IMR-90 (cell line): Measurements from ENCODE around the gene MCF2L. TPM values are rescaled to one million over a fixed set of nuclear protein-coding genes. Genes with fewer than 3 reads are reported as not detected.

ENCODE experiments used
- ATAC-seq: fragments of 200-7000 bp; cut with Tn5 transposase; 2 replicates; pipeline ENCODE4 v1.9.1; 2020; ENCODE audit warnings: low read depth, mild to moderate bottlenecking, moderate library complexity
- BruUV-seq: library from RNA; stranded (reverse); fragments of 400-500 nt; replicated peaks from 2 replicates; lab custom pipeline; 2021; lab: Mats Ljungman, UMichigan
- CTCF ChIA-PET: fragments of 300-600 bp; formaldehyde crosslinking; extraction: SDS; loops from one replicate; lab custom pipeline; 2021; ENCODE audit warnings: antibody characterized with exemption; lab: Yijun Ruan, JAX
- POLR2A ChIA-PET: fragments of 300-600 bp; sonication (Branson Sonifier 250); formaldehyde crosslinking; loops from one replicate; lab custom pipeline; 2022; ENCODE audit warnings: antibody characterized with exemption; ENCODE audit not compliant: unreplicated experiment; lab: Charles Lee
- DNase-seq: peaks from one replicate; pipeline ENCODE4 v3.0.0; 2013
- H2AFZ ChIP-seq: replicated peaks from 2 replicates; pipeline ENCODE3; 2013; ENCODE audit warnings: low read length, mild to moderate bottlenecking; ENCODE audit not compliant: poor library complexity
- H2AK5ac ChIP-seq: 2 replicates; pipeline ENCODE4 v1.6.1; 2013; ENCODE audit warnings: low read depth, low read length, inconsistent platforms
- H2AK9ac ChIP-seq: replicated peaks from 2 replicates; pipeline ENCODE3; 2013; ENCODE audit warnings: mild to moderate bottlenecking, low read depth, low read length, moderate library complexity; ENCODE audit not compliant: poor library complexity
- H2BK120ac ChIP-seq: 2 replicates; pipeline ENCODE4 v1.6.1; 2013; ENCODE audit warnings: low read depth, low read length, inconsistent platforms
- H2BK15ac ChIP-seq: 3 replicates; pipeline ENCODE4 v1.6.1; 2013; ENCODE audit warnings: low read depth, low read length, inconsistent platforms
- H2BK20ac ChIP-seq: 2 replicates; pipeline ENCODE4 v1.6.1; 2013; ENCODE audit warnings: low read depth, mild to moderate bottlenecking, inconsistent platforms, low read length, moderate library complexity
- H2BK5ac ChIP-seq: 2 replicates; pipeline ENCODE4 v1.6.1; 2013; ENCODE audit warnings: mild to moderate bottlenecking, low read depth, low read length, inconsistent platforms; ENCODE audit not compliant: poor library complexity, severe bottlenecking
- H3K14ac ChIP-seq: replicated peaks from 2 replicates; pipeline ENCODE4 v1.6.1; 2013; ENCODE audit warnings: low read depth, low read length, inconsistent platforms
- H3K18ac ChIP-seq: 2 replicates; pipeline ENCODE4 v1.6.1; 2013; ENCODE audit warnings: low read depth, low read length, control low read depth
- H3K23ac ChIP-seq: 2 replicates; pipeline ENCODE4 v1.6.1; 2013; ENCODE audit warnings: low read depth, low read length, inconsistent platforms
- H3K27ac ChIP-seq: 2 replicates; pipeline ENCODE4 v1.5.1; 2013; ENCODE audit warnings: mild to moderate bottlenecking, control low read depth, low read length; ENCODE audit not compliant: insufficient read depth
- H3K27me3 ChIP-seq: 2 replicates; pipeline ENCODE4 v1.6.1; 2013; ENCODE audit warnings: low read length; ENCODE audit not compliant: control insufficient read depth, insufficient read depth
- H3K36me3 ChIP-seq: 2 replicates; pipeline ENCODE4 v1.6.1; 2013; ENCODE audit warnings: low read length, mixed read lengths; ENCODE audit not compliant: control insufficient read depth, insufficient read depth
- H3K4ac ChIP-seq: 2 replicates; pipeline ENCODE4 v1.6.1; 2013; ENCODE audit warnings: low read depth, low read length, inconsistent platforms
- H3K4me1 ChIP-seq: 2 replicates; pipeline ENCODE4 v1.6.1; 2013; ENCODE audit warnings: low read length, mixed read lengths; ENCODE audit not compliant: control insufficient read depth, insufficient read depth
- H3K4me2 ChIP-seq: 2 replicates; pipeline ENCODE4 v1.6.1; 2013; ENCODE audit warnings: low read depth, mild to moderate bottlenecking, control low read depth, low read length, moderate library complexity
- H3K4me3 ChIP-seq: 2 replicates; pipeline ENCODE4 v1.5.1; 2013; ENCODE audit warnings: low read depth, mild to moderate bottlenecking, control low read depth, low read length, moderate library complexity; ENCODE audit not compliant: insufficient read depth
- H3K56ac ChIP-seq: 2 replicates; pipeline ENCODE4 v1.6.1; 2013; ENCODE audit warnings: low read length, inconsistent platforms; ENCODE audit not compliant: insufficient read depth; ENCODE audit errors: extremely low read depth
- H3K79me1 ChIP-seq, 2 experiments: 2 replicates each; pipeline ENCODE4 v1.6.1; 2013; ENCODE audit warnings: low read length in 2 of 2, inconsistent platforms in 1 of 2, low read depth in 1 of 2
- H3K9ac ChIP-seq: 2 replicates; pipeline ENCODE4 v1.6.1; 2013; ENCODE audit warnings: low read depth, low read length, control low read depth
- H3K9me1 ChIP-seq: 2 replicates; pipeline ENCODE4 v1.6.1; 2013; ENCODE audit warnings: low read length, inconsistent platforms; ENCODE audit not compliant: insufficient read depth
- H3K9me3 ChIP-seq: 2 replicates; pipeline ENCODE4 v1.6.1; 2013; ENCODE audit warnings: low read length; ENCODE audit not compliant: control insufficient read depth, insufficient read depth
- H4K20me1 ChIP-seq: 2 replicates; pipeline ENCODE4 v1.6.1; 2013; ENCODE audit warnings: low read length, inconsistent platforms; ENCODE audit not compliant: insufficient read depth
- H4K5ac ChIP-seq: 2 replicates; pipeline ENCODE4 v1.6.1; 2013; ENCODE audit warnings: mild to moderate bottlenecking, low read depth, low read length, control low read depth
- H4K8ac ChIP-seq, 2 experiments: 2 replicates each; pipeline ENCODE4 v1.6.1; 2013; ENCODE audit warnings: low read depth in 2 of 2, low read length in 2 of 2, control low read depth in 1 of 2, inconsistent platforms in 1 of 2
- H4K91ac ChIP-seq: 2 replicates; pipeline ENCODE4 v1.6.1; 2013; ENCODE audit warnings: low read depth, low read length, inconsistent platforms; ENCODE audit not compliant: insufficient read depth
- CEBPB ChIP-seq: IDR thresholded peaks from 2 replicates; pipeline ENCODE4 v1.6.1; 2012; ENCODE audit warnings: low read depth, low read length, improper control_type of control experiment
- CHD1 ChIP-seq: IDR thresholded peaks from 2 replicates; pipeline ENCODE4 v1.6.1; 2012; ENCODE audit warnings: low read depth, low read length, improper control_type of control experiment
- CTCF ChIP-seq: conservative IDR thresholded peaks from 2 replicates; pipeline ENCODE4 v1.5.1; 2012; ENCODE audit warnings: mild to moderate bottlenecking, low read depth, low read length, improper control_type of control experiment
- ELK1 ChIP-seq: fragments of 150-350 bp; IDR thresholded peaks from 2 replicates; pipeline ENCODE4 v1.6.1; 2016; ENCODE audit warnings: low read depth, mild to moderate bottlenecking, low read length, moderate library complexity, borderline replicate concordance
- FOS ChIP-seq: fragments of 150-350 bp; IDR thresholded peaks from 2 replicates; pipeline ENCODE4 v1.6.1; 2016; ENCODE audit warnings: low read depth, low read length
- MAFK ChIP-seq: IDR thresholded peaks from 2 replicates; pipeline ENCODE4 v1.6.1; 2012; ENCODE audit warnings: low read depth, low read length, improper control_type of control experiment
- MXI1 ChIP-seq: IDR thresholded peaks from 2 replicates; pipeline ENCODE4 v1.6.1; 2012; ENCODE audit warnings: low read depth, mild to moderate bottlenecking, low read length, moderate library complexity, borderline replicate concordance
- POLR2A ChIP-seq: IDR thresholded peaks from 2 replicates; pipeline ENCODE4 v1.6.1; 2012; ENCODE audit warnings: mild to moderate bottlenecking, low read depth, low read length
- RAD21 ChIP-seq: IDR thresholded peaks from 2 replicates; pipeline ENCODE4 v1.6.1; 2012; ENCODE audit warnings: low read length, improper control_type of control experiment
- RCOR1 ChIP-seq: IDR thresholded peaks from 2 replicates; pipeline ENCODE4 v1.6.1; 2012; ENCODE audit warnings: mild to moderate bottlenecking, low read length, improper control_type of control experiment; ENCODE audit not compliant: insufficient replicate concordance
- RFX5 ChIP-seq: IDR thresholded peaks from 2 replicates; pipeline ENCODE4 v1.8.0; 2012; ENCODE audit warnings: low read depth, mild to moderate bottlenecking, low read length, moderate library complexity
- USF2 ChIP-seq: fragments of 150-350 bp; IDR thresholded peaks from 2 replicates; pipeline ENCODE4 v1.6.1; 2017; ENCODE audit warnings: mild to moderate bottlenecking, antibody characterized with exemption, low read length, low read depth
- WGBS, 2 experiments: methylation state at CpG; one replicate each; pipeline versions ENCODE4 v1.1.5 to v1.1.7; 2013; ENCODE audit warnings: missing lambda C conversion rate in 2 of 2; ENCODE audit not compliant: insufficient read length in 1 of 2; ENCODE audit errors: extremely low coverage in 2 of 2; 5-methylcytosine and 5-hydroxymethylcytosine counted together
- dilution Hi-C: fragments of 300-500 bp; cut with HindIII; formaldehyde crosslinking; loops from one replicate; pipeline ENCODE4 v1.14.3; 2018; ENCODE audit warnings: low sequenced_read_pairs; ENCODE audit not compliant: unreplicated experiment
- in situ Hi-C: fragments of 300-500 bp; cut with MboI; formaldehyde crosslinking; loops from 3 replicates; pipeline ENCODE4 v1.14.3; 2019; ENCODE audit warnings: low sequenced_read_pairs, inconsistent platforms, mixed read lengths
- intact Hi-C: fragments of 100-400 bp; cut with micrococcal nuclease; formaldehyde crosslinking; loops from 2 replicates; pipeline ENCODE4 v1.10.0; 2022
- polyA plus RNA-seq, 3 experiments: library from polyadenylated mRNA; depleted of rRNA; stranded (reverse); fragments of >200 nt; gene quantifications; 2 replicates each; pipeline ENCODE4 v1.2.3, GENCODE V29; 2012; ENCODE audit warnings: low replicate concordance in 1 of 3
- total RNA-seq: library from RNA; depleted of rRNA; stranded (reverse); fragments of >200 nt; gene quantifications from 2 replicates; pipeline ENCODE4 v1.2.3, GENCODE V29; 2012

Gene MCF2L
- total and polyA plus RNA-seq, 2 of the 4 experiments (the other 2 are of a cell fraction), result 0.18 TPM; not detected in 1

- ATAC-seq (no peak), DNase-seq (no peak)
- Histone ChIP-seq H3K9me3 (peaks cover under 1% of the 10 kb centered on the region; the same call in 1 of the 2 replicates), H3K23ac (no peak overlapping the region), H2BK15ac (no peak overlapping the region), H3K79me1 (no peaks in the 10 kb centered on the region), H3K56ac (no peak overlapping the region), H4K91ac (no peak overlapping the region), H2BK5ac (no peak overlapping the region), H3K4ac (no peak overlapping the region), H2BK20ac (no peak overlapping the region), H3K4me1 (peaks cover 5% of the 10 kb centered on the region; the same call in 1 of the 2 replicates), H3K9ac (no peak overlapping the region), H3K18ac (no peak overlapping the region), H3K14ac (no peak overlapping the region), H3K27me3 (peaks cover 25% of the 10 kb centered on the region), H3K9me1 (peaks cover 4% of the 10 kb centered on the region; the same call in 1 of the 2 replicates), H2AK5ac (0 out of 2 replicates have a peak overlapping the region, but pooled peaks have one; percentile 39), H2AK9ac (no peak overlapping the region), H2AFZ (no peak overlapping the region), H4K8ac (no peak overlapping the region), H3K27ac (no peak overlapping the region), H3K4me2 (no peak overlapping the region), H2BK120ac (no peak overlapping the region), H4K5ac (no peak overlapping the region), H3K4me3 (no peak overlapping the region), H4K20me1 (no peaks in the 10 kb centered on the region), H3K36me3 (no peaks in the 10 kb centered on the region)
- dilution Hi-C loops, result no loop called here
- POLR2A ChIA-PET, result no interaction called here
- 79% methylated on average over 14 of the region's 17 CpGs; no CpG with 5 or more reads in 1 of the 2 experiments for WGBS, 2 experiments
- TF ChIP-seq RCOR1 (no peak), USF2 (no peak), RFX5 (no peak), FOS (no peak), CHD1 (no peak), MAFK (no peak), CTCF (no peak), ELK1 (no peak), CEBPB (no peak), RAD21 (no peak), POLR2A (no peak), MXI1 (no peak)
- intact Hi-C loops, result no loop called here
- no TSS peak for BruUV-seq
- in situ Hi-C loops, result no loop called here
- CTCF ChIA-PET, result no interaction called here
These were observed 145.7 kb downstream of the MCF2L start for GRCh38 chr13:113114511-113115362.
